ENCODE results near the gene TNFRSF4.

The TNFRSF4 gene

DNA sequence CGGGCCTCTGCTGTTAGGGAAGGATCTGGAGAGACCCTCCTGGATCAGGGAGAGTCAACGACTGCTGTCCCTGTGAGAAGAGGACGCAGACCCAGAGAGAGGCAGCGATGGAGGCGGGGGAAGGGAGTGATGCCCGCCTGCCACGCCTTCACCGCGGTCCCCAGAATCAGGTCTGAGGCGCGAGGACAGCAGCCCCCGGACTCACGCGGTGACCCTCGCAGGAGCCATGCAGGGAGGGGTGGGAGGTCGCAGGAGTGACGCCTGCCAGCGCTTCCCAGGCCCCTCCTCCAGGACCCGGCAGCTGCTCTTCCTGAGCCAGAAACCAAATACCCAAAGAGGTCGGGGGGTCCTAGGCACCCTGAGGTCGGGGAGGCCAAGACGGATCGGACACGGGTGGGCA lies 6.2 kb upstream of the TNFRSF4 start:
- DNase-seq (no peak), ATAC-seq (no peak)
- Mint-ChIP-seq H3K9me3 (no peaks in the 10 kb centered on the region), H3K27ac (peak overlapping the region; percentile 12), H3K4me3 (no peak overlapping the region), H3K4me1 (peaks cover 31% of the 10 kb centered on the region), H3K27me3 (no peaks in the 10 kb centered on the region), H3K36me3 (ENCODE audit: low read depth) (peaks cover 29% of the 10 kb centered on the region)

DNA sequence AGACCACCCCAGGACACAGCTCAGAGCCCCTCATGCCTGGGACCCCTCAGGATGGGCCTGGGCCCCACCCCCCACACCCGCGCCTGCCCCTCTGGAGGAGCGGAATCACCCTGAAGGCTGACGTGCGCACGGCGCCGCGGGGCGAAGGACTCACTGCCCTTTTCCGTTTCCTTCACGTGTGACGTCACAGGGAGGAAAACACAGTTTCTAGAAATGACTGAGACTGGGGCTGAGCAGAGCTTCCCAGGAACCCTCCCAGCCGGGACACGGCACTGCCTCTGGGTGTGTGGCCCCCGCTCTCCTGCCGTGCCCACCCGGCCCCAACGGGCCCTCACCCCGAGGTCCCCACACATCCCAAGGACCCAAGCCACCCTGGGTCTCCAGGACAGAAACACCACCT lies 5.4 kb upstream of the TNFRSF4 start:
- peaks cover 29% of the 10 kb centered on the region for H3K36me3 Mint-ChIP-seq (ENCODE audit: low read depth)
- H3K27ac Mint-ChIP-seq = peak overlapping the region; percentile 67
- H3K9me3 Mint-ChIP-seq = no peaks in the 10 kb centered on the region
- no peak for DNase-seq
- H3K4me1 Mint-ChIP-seq = peaks cover 40% of the 10 kb centered on the region
- no peaks in the 10 kb centered on the region for H3K27me3 Mint-ChIP-seq
- H3K4me3 Mint-ChIP-seq = no peak overlapping the region
- peak; percentile 4 for ATAC-seq

DNA sequence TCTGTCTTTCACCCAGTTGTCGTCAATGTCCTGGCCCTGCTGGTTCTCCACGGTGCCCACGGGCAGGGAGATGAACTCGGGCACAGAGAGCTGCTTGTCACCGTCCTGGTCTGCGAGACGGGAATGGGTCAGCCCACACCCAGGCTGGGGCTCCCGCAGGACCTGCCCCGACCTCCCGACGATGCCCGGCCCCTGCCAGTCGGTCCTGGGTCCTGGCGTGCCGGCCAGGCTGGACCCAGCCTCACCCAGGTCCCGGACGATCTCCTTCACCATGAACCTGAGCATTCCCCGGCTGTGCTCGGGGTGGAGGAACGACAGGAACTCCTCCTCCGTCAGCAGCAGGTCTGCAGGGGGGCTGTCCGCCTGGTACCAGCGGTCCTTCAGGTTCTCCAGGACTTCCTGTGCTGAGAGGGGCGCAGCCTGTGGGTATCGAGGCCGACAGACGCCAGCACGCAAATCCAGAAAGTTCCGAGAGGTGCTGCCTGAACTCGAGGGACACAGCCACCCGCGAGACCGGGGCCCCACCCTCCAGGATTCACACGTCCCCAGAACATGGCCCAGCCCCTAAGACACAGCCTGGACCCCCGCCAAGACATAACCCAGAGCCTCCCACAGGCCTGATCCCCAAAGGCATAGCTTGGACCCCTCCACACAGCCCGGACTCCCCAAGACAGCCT lies 4.7 kb upstream of the TNFRSF4 start:
- DNase-seq (no peak), ATAC-seq (no peak)
- Mint-ChIP-seq H3K4me3 (no peak overlapping the region), H3K4me1 (peaks cover 42% of the 10 kb centered on the region), H3K27ac (peak overlapping the region; percentile 67), H3K9me3 (no peaks in the 10 kb centered on the region), H3K36me3 (ENCODE audit: low read depth) (peaks cover 26% of the 10 kb centered on the region), H3K27me3 (no peaks in the 10 kb centered on the region)

DNA sequence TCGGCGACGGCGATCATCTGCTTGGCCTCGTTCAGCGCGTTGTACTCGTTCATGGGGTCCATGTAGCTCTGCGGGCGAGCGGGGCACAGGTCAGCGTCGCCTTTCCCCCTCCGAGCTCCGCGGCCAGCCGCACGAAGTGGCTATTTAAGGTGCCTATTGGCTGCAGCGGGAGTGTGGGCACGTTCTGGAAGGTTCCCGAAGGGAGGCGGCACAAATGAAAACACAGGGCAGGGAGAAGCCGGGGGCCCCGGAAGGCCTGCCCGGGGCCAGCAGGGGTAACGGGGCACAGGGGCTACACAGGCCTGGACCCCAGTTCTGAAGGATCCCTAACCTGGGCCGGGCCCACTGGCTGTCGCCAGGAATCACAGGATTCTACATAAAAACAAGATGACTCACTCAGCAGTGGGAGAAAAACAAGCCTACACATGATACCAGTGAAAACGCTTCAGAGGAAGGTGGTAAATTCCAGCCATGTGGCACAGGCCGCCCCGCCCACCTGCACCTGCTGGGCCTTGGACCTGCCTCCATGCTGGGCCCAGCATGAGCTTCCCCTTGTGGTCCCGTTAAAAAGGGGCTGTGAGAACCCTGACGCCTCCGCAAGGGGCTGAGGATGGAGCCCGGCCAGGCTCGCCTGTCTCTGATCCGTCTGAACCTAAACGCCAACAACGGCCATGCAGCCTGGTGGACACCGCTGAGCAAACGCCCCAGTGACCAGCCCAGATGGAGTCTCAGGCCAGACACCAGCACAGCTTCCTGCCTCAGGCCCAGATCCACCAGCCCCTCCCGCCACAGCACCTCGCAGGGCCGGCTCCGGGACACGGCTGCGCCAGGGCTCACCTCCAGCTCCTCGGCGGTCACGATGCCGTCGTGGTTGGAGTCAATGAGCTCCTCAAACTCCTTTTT lies 3.9 kb upstream of the TNFRSF4 start:
- H3K27ac Mint-ChIP-seq = peak overlapping the region; percentile 35
- no peak overlapping the region for H3K4me3 Mint-ChIP-seq
- ATAC-seq = no peak
- H3K4me1 Mint-ChIP-seq = peaks cover 42% of the 10 kb centered on the region
- no peaks in the 10 kb centered on the region for H3K9me3 Mint-ChIP-seq
- peak; percentile 36 for DNase-seq
- H3K27me3 Mint-ChIP-seq = no peaks in the 10 kb centered on the region
- H3K36me3 Mint-ChIP-seq (ENCODE audit: low read depth) = peaks cover 21% of the 10 kb centered on the region

DNA sequence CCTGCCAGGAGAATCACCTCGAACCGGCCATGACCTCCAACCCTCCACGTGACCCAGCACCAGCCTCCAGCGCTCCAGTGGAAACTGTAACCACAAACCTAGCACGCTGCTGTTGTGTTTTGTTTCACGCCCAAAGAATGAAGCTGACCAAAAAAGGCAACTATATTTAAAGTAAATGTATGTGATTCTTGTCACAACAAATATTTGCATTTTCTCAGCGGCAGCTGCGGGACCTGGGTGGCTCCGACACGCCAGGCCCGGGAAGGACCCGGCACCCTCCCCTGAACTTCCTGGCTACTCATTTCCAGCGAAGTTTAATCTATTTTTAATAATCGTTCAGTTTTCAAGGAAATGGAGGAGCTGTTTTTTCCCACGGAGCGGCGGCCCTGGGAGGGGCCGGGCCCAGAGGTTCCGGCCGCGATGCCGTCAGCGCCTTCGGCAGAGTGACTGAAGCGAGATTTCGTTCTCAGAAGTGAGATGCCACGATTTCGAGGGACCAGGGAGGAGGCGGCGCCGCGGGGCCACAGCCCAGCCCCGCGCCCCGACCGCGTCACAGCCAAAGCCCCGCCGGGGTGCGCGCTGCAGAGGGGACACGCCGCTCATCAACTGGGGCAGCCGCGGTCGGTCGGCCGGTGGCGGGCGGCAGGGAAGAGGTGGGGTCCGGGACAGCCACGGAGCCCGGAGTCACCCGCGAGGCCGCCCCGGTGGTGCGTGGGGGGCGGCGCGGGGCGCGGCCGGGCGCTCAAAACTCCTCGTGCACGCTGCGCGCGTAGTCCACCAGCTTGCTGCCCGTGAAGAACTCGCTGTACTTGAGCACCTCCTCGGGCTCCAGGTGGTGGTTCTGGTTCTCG lies 3.0 kb upstream of the TNFRSF4 start:
- Mint-ChIP-seq H3K36me3 (ENCODE audit: low read depth) (peaks cover 18% of the 10 kb centered on the region), H3K4me1 (peaks cover 42% of the 10 kb centered on the region), H3K9me3 (no peaks in the 10 kb centered on the region), H3K27me3 (no peaks in the 10 kb centered on the region), H3K4me3 (peak overlapping the region; percentile 59), H3K27ac (peak overlapping the region; percentile 82)
- no peak for ATAC-seq
- peak; percentile 37 for DNase-seq

DNA sequence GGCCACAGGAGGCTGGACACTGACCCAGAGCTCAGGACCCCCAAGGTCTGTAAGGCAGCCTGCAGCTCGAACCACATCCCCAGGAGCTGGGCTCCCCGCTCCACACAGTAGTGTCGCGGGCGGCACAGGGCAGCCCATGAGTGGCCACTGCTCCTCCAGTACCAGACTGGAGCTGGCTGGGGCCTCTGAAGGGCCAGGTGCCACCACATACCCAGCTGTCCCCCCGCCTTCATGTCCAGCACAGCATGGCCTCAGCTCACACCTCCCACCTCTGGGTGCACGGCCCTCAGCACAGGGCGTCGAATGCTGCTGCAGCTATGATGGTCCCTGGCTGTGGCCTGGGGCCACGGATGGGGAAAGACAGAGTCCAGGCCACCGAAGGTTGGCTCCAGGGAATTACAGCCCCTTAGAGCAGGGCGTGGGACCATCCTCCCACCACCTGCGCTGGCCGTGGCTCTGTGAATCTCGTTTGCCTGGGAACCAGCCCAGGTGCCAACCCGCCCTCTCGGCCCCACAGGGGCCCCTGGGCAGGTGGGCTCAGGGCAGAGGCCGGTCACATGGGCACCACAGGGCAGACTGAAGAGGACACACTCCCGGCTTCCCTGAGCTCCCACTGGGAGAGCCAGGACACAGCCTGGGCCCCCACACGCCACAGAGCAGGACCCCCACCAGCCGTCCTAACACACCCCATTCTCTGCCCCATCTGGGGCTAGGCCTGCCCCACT lies 2.1 kb upstream of the TNFRSF4 start:
- Mint-ChIP-seq H3K4me1 (peaks cover 42% of the 10 kb centered on the region), H3K36me3 (ENCODE audit: low read depth) (peaks cover 17% of the 10 kb centered on the region), H3K9me3 (no peaks in the 10 kb centered on the region), H3K27ac (peak overlapping the region; percentile 82), H3K4me3 (no peak overlapping the region), H3K27me3 (no peaks in the 10 kb centered on the region)
- ATAC-seq (no peak), DNase-seq (no peak)

DNA sequence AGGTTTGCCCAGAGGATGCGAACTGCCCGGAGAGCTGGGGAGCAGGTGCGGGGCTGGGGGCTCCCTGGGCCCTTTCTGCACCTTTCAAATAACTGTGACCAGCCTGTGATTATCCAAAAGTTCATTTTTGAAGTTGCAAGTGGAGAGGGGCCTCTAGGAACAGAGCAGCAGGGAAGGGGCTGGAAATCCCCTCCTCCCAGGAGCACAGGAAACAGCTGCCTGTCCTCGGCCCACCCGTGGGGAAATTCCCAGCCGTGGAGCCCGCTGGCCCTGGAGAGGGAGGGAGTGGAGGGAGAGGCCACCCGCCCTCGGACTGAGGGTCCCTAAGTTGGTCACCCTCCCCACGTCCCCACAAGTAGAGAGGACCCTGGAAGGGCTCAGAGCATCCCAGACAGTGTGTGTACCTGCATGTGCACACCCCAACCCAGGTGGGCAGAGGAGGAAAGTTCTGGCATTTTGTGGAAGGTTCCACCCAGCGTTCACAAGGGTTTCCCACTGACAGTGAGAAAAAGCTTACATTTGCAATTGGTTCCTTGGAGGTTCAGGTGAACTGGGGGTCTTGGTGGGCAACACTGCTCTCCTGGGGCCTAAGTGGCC lies 1.2 kb upstream of the TNFRSF4 start:
- H3K9me3 Mint-ChIP-seq = no peaks in the 10 kb centered on the region
- peaks cover 42% of the 10 kb centered on the region for H3K4me1 Mint-ChIP-seq
- H3K27ac Mint-ChIP-seq = peak overlapping the region; percentile 67
- H3K4me3 Mint-ChIP-seq = peak overlapping the region; percentile 65
- peaks cover 18% of the 10 kb centered on the region for H3K36me3 Mint-ChIP-seq (ENCODE audit: low read depth)
- no peaks in the 10 kb centered on the region for H3K27me3 Mint-ChIP-seq
- no peak for ATAC-seq
- DNase-seq = no peak

DNA sequence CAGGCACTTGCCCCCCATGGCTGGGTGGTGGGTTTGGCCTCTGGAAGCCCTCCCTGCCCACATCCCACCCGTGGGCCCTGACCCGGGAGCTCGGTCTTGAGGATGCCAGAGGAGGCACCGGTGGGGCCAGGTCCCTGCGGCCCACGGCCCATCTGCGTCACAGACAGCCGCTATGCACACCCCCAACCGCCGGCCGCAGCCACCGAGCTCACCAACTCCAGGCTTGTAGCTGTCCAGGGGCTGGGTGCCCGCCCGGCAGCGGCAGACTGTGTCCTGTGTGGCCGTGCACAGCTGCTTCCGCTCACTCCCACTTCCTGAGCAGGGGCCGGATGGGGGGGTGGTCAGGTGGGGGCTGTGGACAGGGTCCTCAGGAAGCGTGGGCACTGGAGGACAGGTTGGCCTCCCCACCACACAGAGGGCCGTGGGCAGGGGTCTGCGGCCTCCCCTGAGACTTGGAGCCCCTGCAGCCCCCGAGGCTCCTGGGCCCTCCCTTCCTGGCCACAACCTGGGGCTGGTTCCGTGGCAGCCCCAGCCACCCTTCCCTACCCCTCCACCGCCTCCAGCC lies 1.1 kb downstream of the TNFRSF4 start:
- Mint-ChIP-seq H3K4me3 (peak overlapping the region; percentile 65), H3K9me3 (no peaks in the 10 kb centered on the region), H3K4me1 (peaks cover 46% of the 10 kb centered on the region), H3K36me3 (ENCODE audit: low read depth) (peaks cover 18% of the 10 kb centered on the region), H3K27ac (peak overlapping the region; percentile 75), H3K27me3 (peaks cover 2% of the 10 kb centered on the region)
- DNase-seq (peak; percentile 69), ATAC-seq (peak; percentile 6)

DNA sequence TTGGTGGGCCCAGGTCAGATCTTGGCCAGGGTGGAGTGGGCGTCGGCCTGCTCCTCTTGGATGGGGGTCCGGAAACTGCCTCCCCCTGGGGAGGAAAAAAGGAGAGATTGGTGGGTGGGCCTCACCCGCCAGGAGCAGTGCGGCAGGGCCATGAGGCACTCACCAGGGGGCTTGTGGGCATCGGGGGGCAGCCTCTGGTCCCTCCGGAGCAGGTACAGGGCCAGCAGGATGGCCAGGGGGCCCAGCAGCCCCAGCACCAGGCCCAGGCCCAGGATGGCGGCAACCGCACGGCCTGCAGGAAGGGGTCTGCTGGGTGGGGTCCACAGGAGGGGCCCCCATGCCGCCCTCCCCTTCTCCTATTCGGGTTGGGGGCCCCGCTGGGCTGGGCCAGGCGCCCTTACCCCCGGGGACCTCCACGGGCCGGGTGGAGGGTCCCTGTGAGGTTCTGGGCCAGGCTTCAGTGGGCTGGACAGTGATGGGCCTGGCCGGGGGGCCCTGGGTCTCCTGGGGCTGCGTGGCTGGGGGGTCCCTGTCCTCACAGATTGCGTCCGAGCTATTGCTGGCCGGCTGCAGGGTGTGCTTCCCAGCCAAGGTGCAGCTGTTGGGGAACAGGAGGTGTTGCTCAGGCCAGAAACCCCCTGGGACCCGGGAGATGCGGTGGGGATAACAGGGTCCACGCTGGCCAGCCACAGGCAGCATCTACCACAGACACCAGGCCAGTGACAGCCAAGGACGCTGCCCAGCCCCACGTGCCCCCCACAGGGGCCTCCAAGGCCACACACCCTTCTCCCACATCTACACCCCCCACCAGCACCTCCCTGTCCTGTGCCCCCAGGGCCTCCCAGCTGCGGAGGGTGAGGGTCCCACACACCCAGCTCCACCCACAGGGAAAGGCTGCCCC lies 2.2 kb downstream of the TNFRSF4 start:
- H3K36me3 Mint-ChIP-seq (ENCODE audit: low read depth) = peaks cover 11% of the 10 kb centered on the region
- peaks cover 46% of the 10 kb centered on the region for H3K4me1 Mint-ChIP-seq
- ATAC-seq (no peak), DNase-seq (no peak)
- H3K4me3 Mint-ChIP-seq = peak overlapping the region; percentile 63
- H3K27ac Mint-ChIP-seq = no peak overlapping the region
- H3K27me3 Mint-ChIP-seq = peaks cover 2% of the 10 kb centered on the region
- no peaks in the 10 kb centered on the region for H3K9me3 Mint-ChIP-seq

DNA sequence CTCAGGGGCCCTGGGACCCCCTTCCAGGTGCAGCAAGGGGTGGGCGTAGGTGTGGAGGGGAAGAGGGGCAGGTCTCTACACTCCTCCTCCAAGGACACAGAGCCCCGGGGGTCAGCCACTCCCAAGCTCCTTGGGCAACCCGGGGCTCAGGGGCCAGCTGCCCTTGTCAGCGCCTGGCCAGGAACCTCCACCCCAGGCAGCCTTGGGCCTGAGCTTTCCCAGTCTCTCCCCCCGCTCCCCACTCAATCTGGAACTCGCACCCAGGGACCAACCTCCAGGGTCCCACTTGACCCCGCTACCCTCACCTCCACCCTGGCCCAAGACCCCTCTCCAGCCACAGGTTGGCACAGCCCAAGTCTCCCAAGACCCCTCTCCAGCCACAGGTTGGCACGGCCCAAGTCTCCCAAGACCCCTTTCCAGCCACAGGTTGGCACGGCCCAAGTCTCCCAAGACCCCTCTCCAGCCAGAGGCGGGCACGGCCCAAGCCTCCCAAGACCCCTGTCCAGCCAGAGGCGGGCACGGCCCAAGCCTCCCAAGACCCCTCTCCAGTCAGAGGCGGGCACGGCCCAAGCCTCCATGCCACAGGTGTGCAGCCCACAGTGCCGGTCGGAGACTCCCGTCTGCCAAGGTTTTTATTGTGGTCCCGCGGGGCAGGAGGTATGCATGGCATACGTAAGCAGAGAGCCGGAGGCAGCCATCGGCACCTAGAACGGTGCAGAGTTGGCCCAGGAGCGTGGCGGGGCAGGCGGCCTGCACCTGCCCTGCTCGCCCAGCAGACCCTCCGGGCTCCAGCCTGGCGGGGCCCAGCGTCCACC lies 3.0 kb downstream of the TNFRSF4 start:
- no peak for ATAC-seq
- no peak for DNase-seq
- no peak overlapping the region for H3K27ac Mint-ChIP-seq
- no peaks in the 10 kb centered on the region for H3K9me3 Mint-ChIP-seq
- H3K4me1 Mint-ChIP-seq = peaks cover 40% of the 10 kb centered on the region
- peaks cover 2% of the 10 kb centered on the region for H3K27me3 Mint-ChIP-seq
- H3K36me3 Mint-ChIP-seq (ENCODE audit: low read depth) = peaks cover 7% of the 10 kb centered on the region
- H3K4me3 Mint-ChIP-seq = peak overlapping the region; percentile 63

DNA sequence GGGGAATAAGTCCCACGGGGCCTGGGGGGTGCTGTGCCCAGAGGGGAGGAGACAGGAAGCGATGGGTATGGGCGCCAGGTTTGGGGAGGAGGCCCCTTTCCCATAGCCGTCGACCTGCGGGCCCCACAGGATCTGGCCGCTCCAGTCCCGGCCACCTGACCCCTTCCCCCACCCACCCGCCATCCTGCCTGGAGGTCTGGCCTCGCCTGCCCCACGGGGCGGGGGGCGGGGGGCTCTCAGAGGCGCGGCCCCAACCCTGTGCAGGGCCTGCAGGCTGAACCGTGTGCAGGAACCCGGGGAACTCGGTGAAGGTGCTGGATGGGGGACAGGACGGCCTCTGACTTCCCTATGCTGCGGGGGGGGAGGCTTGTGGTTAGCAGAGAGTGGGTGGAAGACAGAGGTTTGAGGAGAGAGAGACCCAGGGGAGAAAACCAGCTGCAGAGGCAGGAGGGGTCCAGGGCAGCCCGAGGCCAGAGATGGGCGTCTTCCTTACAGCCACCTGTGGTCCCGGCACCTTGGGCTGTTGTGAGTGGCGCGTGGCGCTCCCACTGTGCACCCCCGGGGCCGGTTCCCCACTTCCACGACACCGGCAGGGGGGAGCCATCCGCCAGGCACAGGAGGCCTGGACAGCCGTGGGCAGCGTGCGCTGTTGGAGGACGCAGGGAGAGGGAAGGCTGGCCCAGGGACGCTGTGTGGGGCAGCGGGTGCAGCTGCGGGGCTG lies 5.1 kb downstream of the TNFRSF4 start:
- Mint-ChIP-seq H3K36me3 (ENCODE audit: low read depth) (peaks cover 7% of the 10 kb centered on the region), H3K27ac (peak overlapping the region; percentile 90)
- ATAC-seq = peak; percentile 2

DNA sequence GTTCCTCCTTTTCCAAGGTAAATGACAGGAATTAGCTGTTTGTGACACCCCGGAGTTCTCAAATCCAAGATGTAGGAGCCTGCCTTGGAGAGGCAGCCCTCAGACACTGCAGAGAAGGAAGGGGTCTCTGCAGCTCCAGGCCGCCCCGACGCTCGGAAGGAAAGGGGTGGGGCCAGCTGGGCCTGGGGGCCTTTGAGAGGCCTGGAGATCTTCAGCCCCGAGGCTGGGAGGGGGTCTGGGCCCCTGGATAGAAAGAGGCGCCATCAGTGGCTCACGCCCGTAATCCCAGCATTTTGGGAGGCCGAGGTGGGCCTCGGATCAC lies 6.4 kb downstream of the TNFRSF4 start:
- DNase-seq = no peak
- H3K4me3 Mint-ChIP-seq = no peak overlapping the region
- H3K27me3 Mint-ChIP-seq = peaks cover 2% of the 10 kb centered on the region
- no peak overlapping the region for H3K27ac Mint-ChIP-seq
- ATAC-seq = no peak
- peaks cover 7% of the 10 kb centered on the region for H3K36me3 Mint-ChIP-seq (ENCODE audit: low read depth)
- no peaks in the 10 kb centered on the region for H3K9me3 Mint-ChIP-seq
- H3K4me1 Mint-ChIP-seq = peaks cover 24% of the 10 kb centered on the region

More for the DNA sequence above, 5.1 kb downstream of the TNFRSF4 start:
- H3K9me3 Mint-ChIP-seq = no peaks in the 10 kb centered on the region
- peaks cover 24% of the 10 kb centered on the region for H3K4me1 Mint-ChIP-seq
- peak; percentile 59 for DNase-seq
- H3K27me3 Mint-ChIP-seq = peaks cover 2% of the 10 kb centered on the region
- peak overlapping the region; percentile 80 for H3K4me3 Mint-ChIP-seq
